HFFc6 (cell line): ENCODE results near the gene ACSL3. TPM values are rescaled to one million over a fixed set of nuclear protein-coding genes. Genes with fewer than 3 reads are reported as not detected.
A peak's percentile ranks its signal among the peaks of the same experiment; 100 is the strongest.
"Not testable (repeated sequence)": the region's sequence is repeated elsewhere in the genome, so short reads cannot be mapped to it uniquely, and the experiment has no call there.

Source experiments
- DNase-seq: peaks from one replicate; pipeline ENCODE4 v3.0.0-alpha.2; 2018
- H3K27ac Mint-ChIP-seq: 2 replicates; pipeline ENCODE4 v1.8.0; 2020; ENCODE audit warnings: mild to moderate bottlenecking, mixed read lengths
- H3K27me3 Mint-ChIP-seq: 2 replicates; pipeline ENCODE4 v1.8.0; 2021; ENCODE audit warnings: mild to moderate bottlenecking, moderate library complexity, mixed read lengths; ENCODE audit not compliant: insufficient read depth
- H3K36me3 Mint-ChIP-seq: 2 replicates; pipeline ENCODE4 v1.8.0; 2021; ENCODE audit warnings: low read depth, mixed read lengths
- H3K4me1 Mint-ChIP-seq: 2 replicates; pipeline ENCODE4 v1.8.0; 2020; ENCODE audit warnings: low read depth, mixed read lengths
- H3K4me3 Mint-ChIP-seq: 2 replicates; pipeline ENCODE4 v1.8.0; 2020; ENCODE audit warnings: mild to moderate bottlenecking, moderate library complexity, mixed read lengths
- H3K9me3 Mint-ChIP-seq: 2 replicates; pipeline ENCODE4 v1.8.0; 2020; ENCODE audit warnings: mild to moderate bottlenecking, mixed read lengths
- total RNA-seq, 6 experiments: library from RNA; stranded (reverse); fragmentation: NEBNext Ultra II Directional; extraction: Animal tissue kit (Norgen Biotek cat#: 25700); gene quantifications; 2 replicates in 1 of 6; 3 replicates in 5 of 6; pipeline ENCODE4 v1.2.3, GENCODE V29; 2021
- TF ChIP-seq, protein P1 (sequence below): fragments of 200-600 bp; sonication (generic); IDR thresholded peaks from 2 replicates; pipeline ENCODE4 v1.5.0; 2021; ENCODE audit warnings: antibody characterized with exemption, mild to moderate bottlenecking

ACSL3 gene
- total RNA-seq, 6 experiments from 2014 or later: 64.5 to 119 (median 87.8) TPM

- H3K27me3 Mint-ChIP-seq: no peaks in the 10 kb centered on the region; the same call in 1 of the 2 replicates
- H3K4me3 Mint-ChIP-seq: peak overlapping the region; percentile 78
- H3K36me3 Mint-ChIP-seq: no peaks in the 10 kb centered on the region
- TF ChIP-seq, protein P1, sequence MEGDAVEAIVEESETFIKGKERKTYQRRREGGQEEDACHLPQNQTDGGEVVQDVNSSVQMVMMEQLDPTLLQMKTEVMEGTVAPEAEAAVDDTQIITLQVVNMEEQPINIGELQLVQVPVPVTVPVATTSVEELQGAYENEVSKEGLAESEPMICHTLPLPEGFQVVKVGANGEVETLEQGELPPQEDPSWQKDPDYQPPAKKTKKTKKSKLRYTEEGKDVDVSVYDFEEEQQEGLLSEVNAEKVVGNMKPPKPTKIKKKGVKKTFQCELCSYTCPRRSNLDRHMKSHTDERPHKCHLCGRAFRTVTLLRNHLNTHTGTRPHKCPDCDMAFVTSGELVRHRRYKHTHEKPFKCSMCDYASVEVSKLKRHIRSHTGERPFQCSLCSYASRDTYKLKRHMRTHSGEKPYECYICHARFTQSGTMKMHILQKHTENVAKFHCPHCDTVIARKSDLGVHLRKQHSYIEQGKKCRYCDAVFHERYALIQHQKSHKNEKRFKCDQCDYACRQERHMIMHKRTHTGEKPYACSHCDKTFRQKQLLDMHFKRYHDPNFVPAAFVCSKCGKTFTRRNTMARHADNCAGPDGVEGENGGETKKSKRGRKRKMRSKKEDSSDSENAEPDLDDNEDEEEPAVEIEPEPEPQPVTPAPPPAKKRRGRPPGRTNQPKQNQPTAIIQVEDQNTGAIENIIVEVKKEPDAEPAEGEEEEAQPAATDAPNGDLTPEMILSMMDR: no peak
- peaks cover 35% of the 10 kb centered on the region for H3K4me1 Mint-ChIP-seq
- no peaks in the 10 kb centered on the region for H3K9me3 Mint-ChIP-seq
- DNase-seq: peak; percentile 79
- H3K27ac Mint-ChIP-seq: peak overlapping the region; percentile 82
Observed at GRCh38 chr2:222844323-222844722, 16.5 kb upstream of the ACSL3 start.

GRCh38 chr2:222845314-222845713, 15.5 kb upstream of the ACSL3 start:
- not testable (repeated sequence) for DNase-seq, H3K27me3 Mint-ChIP-seq, H3K4me3 Mint-ChIP-seq, H3K9me3 Mint-ChIP-seq, H3K27ac Mint-ChIP-seq, H3K36me3 Mint-ChIP-seq
- peaks cover 35% of the 10 kb centered on the region for H3K4me1 Mint-ChIP-seq

- H3K4me3 Mint-ChIP-seq: no peak overlapping the region
- H3K27ac Mint-ChIP-seq: no peak overlapping the region
- no peaks in the 10 kb centered on the region for H3K36me3 Mint-ChIP-seq
- TF ChIP-seq, protein P1: no peak
- no peak for DNase-seq
- H3K27me3 Mint-ChIP-seq: no peaks in the 10 kb centered on the region
- H3K9me3 Mint-ChIP-seq: no peaks in the 10 kb centered on the region
- H3K4me1 Mint-ChIP-seq: peaks cover 35% of the 10 kb centered on the region
Observed at GRCh38 chr2:222846003-222846402, 14.8 kb upstream of the ACSL3 start.

- H3K27me3 Mint-ChIP-seq, H3K9me3 Mint-ChIP-seq, DNase-seq, H3K4me3 Mint-ChIP-seq, H3K27ac Mint-ChIP-seq, H3K36me3 Mint-ChIP-seq: not testable (repeated sequence)
- H3K4me1 Mint-ChIP-seq: peaks cover 28% of the 10 kb centered on the region
Observed at GRCh38 chr2:222848031-222848430, 12.8 kb upstream of the ACSL3 start.

DNA sequence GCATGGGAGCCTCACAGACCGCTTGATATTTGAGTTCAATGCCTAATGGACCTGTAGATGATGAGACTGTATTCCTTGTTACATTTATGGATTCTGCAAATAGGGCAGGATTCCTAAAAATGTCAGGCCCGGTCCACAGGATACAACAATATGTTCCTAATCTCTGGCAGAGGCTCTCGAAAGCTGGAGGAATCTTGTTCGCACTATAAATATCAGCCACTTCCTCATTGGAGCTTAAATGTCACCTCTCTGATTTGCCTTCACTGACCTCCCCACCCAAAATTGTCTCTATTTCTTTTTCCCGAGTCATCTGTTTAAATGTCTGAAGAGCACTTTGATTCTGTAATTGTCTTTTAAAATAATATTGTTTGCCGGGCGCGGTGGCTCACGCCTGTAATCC, 12.0 kb upstream of the ACSL3 start:
- TF ChIP-seq, protein P1: no peak
- DNase-seq: no peak
- Mint-ChIP-seq H3K4me1 (peaks cover 20% of the 10 kb centered on the region), H3K27me3 (no peaks in the 10 kb centered on the region), H3K4me3 (no peak overlapping the region), H3K9me3 (no peaks in the 10 kb centered on the region), H3K36me3 (no peaks in the 10 kb centered on the region), H3K27ac (no peak overlapping the region)

- Mint-ChIP-seq H3K4me3 (no peak overlapping the region), H3K27ac (no peak overlapping the region), H3K9me3 (no peaks in the 10 kb centered on the region), H3K36me3 (no peaks in the 10 kb centered on the region), H3K27me3 (no peaks in the 10 kb centered on the region), H3K4me1 (peaks cover 5% of the 10 kb centered on the region; the same call in 1 of the 2 replicates)
- TF ChIP-seq, protein P1: no peak
- DNase-seq: no peak
Observed at GRCh38 chr2:222851956-222852617, 8.7 kb upstream of the ACSL3 start.
